Activated naive CD4-positive, alpha-beta T cell treated with anti-CD3 and anti-CD28 coated beads for 36 hours (primary cell): ENCODE data around the gene MAP2K7. TPM values are rescaled to one million over a fixed set of nuclear protein-coding genes. Genes with fewer than 3 reads are reported as not detected.

ENCODE experiments used
- CTCF ChIA-PET: fragments of 350-600 bp; sonication (Branson Sonifier 250); formaldehyde crosslinking; loops from one replicate; lab custom pipeline; 2021; ENCODE audit warnings: antibody characterized with exemption; lab: Charles Lee
- DNase-seq: peaks from one replicate; pipeline ENCODE4 v3.0.0-alpha.2; 2020
- H3K27ac Mint-ChIP-seq: one replicate; pipeline ENCODE4 v1.8.0; 2021; ENCODE audit warnings: mild to moderate bottlenecking, mixed read lengths
- H3K27me3 Mint-ChIP-seq: one replicate; pipeline ENCODE4 v1.8.0; 2021; ENCODE audit warnings: low read depth, mixed read lengths
- H3K36me3 Mint-ChIP-seq: one replicate; pipeline ENCODE4 v1.8.0; 2021; ENCODE audit warnings: low read depth, mixed read lengths
- H3K4me1 Mint-ChIP-seq: one replicate; pipeline ENCODE4 v1.8.0; 2021; ENCODE audit warnings: low read depth, mixed read lengths
- H3K4me3 Mint-ChIP-seq: one replicate; pipeline ENCODE4 v1.8.0; 2021; ENCODE audit warnings: mild to moderate bottlenecking, moderate library complexity, mixed read lengths
- H3K9me3 Mint-ChIP-seq: one replicate; pipeline ENCODE4 v1.8.0; 2021; ENCODE audit warnings: mixed read lengths
- intact Hi-C: fragments of 100-400 bp; cut with micrococcal nuclease; formaldehyde crosslinking; loops from one replicate; pipeline ENCODE4 v1.15.1; 2023
- total RNA-seq, 2 experiments: library from RNA; stranded (reverse); gene quantifications; one replicate each; pipeline ENCODE4 v1.2.3, GENCODE V29; 2021

The MAP2K7 gene
- total RNA-seq, 2 experiments from 2014 or later = 39.1 to 39.8 TPM

- Mint-ChIP-seq H3K36me3 (no peaks in the 10 kb centered on the region), H3K4me1 (peaks cover 9% of the 10 kb centered on the region), H3K9me3 (no peaks in the 10 kb centered on the region), H3K27ac (no peak overlapping the region), H3K4me3 (no peak overlapping the region), H3K27me3 (peaks cover 15% of the 10 kb centered on the region)
- intact Hi-C loops = no loop called here
- CTCF ChIA-PET = interaction anchor here (0.8 kb wide), 1 partner anchor 8 kb away, joined by 4 read pairs; no protein-coding TSS in a partner anchor
- DNase-seq = no peak
These were observed 26.3 kb upstream of the MAP2K7 start for GRCh38 chr19:7877249-7877836.

- H3K36me3 Mint-ChIP-seq = no peaks in the 10 kb centered on the region
- peaks cover 2% of the 10 kb centered on the region for H3K4me1 Mint-ChIP-seq
- peaks cover 7% of the 10 kb centered on the region for H3K27me3 Mint-ChIP-seq
- no peak overlapping the region for H3K4me3 Mint-ChIP-seq
- CTCF ChIA-PET = interaction anchor here (1.0 kb wide), 1 partner anchor 10 kb away, joined by 3 read pairs; no protein-coding TSS in a partner anchor
- H3K9me3 Mint-ChIP-seq = no peaks in the 10 kb centered on the region
- H3K27ac Mint-ChIP-seq = no peak overlapping the region
- intact Hi-C loops = no loop called here
- DNase-seq = no peak
These were observed 24.4 kb upstream of the MAP2K7 start for GRCh38 chr19:7879111-7879807.

GRCh38 chr19:7879836-7880235 is 23.8 kb upstream of the MAP2K7 start:
- intact Hi-C loops = no loop called here
- H3K9me3 Mint-ChIP-seq = no peaks in the 10 kb centered on the region
- no peaks in the 10 kb centered on the region for H3K4me1 Mint-ChIP-seq
- H3K4me3 Mint-ChIP-seq = no peak overlapping the region
- H3K27ac Mint-ChIP-seq = no peak overlapping the region
- H3K36me3 Mint-ChIP-seq = no peaks in the 10 kb centered on the region
- CTCF ChIA-PET = interaction anchor here (1.0 kb wide), 1 partner anchor 10 kb away, joined by 3 read pairs; no protein-coding TSS in a partner anchor
- DNase-seq = no peak
- H3K27me3 Mint-ChIP-seq = peaks cover 3% of the 10 kb centered on the region

GRCh38 chr19:7881910-7882309 is 21.8 kb upstream of the MAP2K7 start:
- Mint-ChIP-seq H3K36me3 (no peaks in the 10 kb centered on the region), H3K27ac (no peak overlapping the region), H3K9me3 (no peaks in the 10 kb centered on the region), H3K4me1 (no peaks in the 10 kb centered on the region), H3K4me3 (no peak overlapping the region), H3K27me3 (no peaks in the 10 kb centered on the region)
- intact Hi-C loops = no loop called here
- DNase-seq = no peak
- CTCF ChIA-PET = no interaction called here

GRCh38 chr19:7883105-7883504 is 20.6 kb upstream of the MAP2K7 start:
- intact Hi-C loops = no loop called here
- no peaks in the 10 kb centered on the region for H3K4me1 Mint-ChIP-seq
- H3K27me3 Mint-ChIP-seq = peaks cover 2% of the 10 kb centered on the region
- CTCF ChIA-PET = interaction anchor here (0.5 to 0.6 kb wide), 2 partner anchors 13 to 17 kb away, joined by 3 to 7 read pairs; no protein-coding TSS in a partner anchor
- H3K36me3 Mint-ChIP-seq = no peaks in the 10 kb centered on the region
- no peak overlapping the region for H3K4me3 Mint-ChIP-seq
- DNase-seq = no peak
- no peaks in the 10 kb centered on the region for H3K9me3 Mint-ChIP-seq
- H3K27ac Mint-ChIP-seq = no peak overlapping the region

GRCh38 chr19:7883796-7884570 is 19.7 kb upstream of the MAP2K7 start:
- H3K27me3 Mint-ChIP-seq = peaks cover 6% of the 10 kb centered on the region
- DNase-seq = no peak
- H3K9me3 Mint-ChIP-seq = no peaks in the 10 kb centered on the region
- H3K27ac Mint-ChIP-seq = no peak overlapping the region
- no peaks in the 10 kb centered on the region for H3K4me1 Mint-ChIP-seq
- CTCF ChIA-PET = interaction anchor here (0.5 kb wide), 1 partner anchor 13 kb away, joined by 3 read pairs; no protein-coding TSS in a partner anchor
- no peaks in the 10 kb centered on the region for H3K36me3 Mint-ChIP-seq
- intact Hi-C loops = no loop called here
- no peak overlapping the region for H3K4me3 Mint-ChIP-seq

- no peak overlapping the region for H3K27ac Mint-ChIP-seq
- H3K9me3 Mint-ChIP-seq = no peaks in the 10 kb centered on the region
- H3K4me1 Mint-ChIP-seq = no peaks in the 10 kb centered on the region
- no peak overlapping the region for H3K4me3 Mint-ChIP-seq
- H3K27me3 Mint-ChIP-seq = peaks cover 13% of the 10 kb centered on the region
- intact Hi-C loops = no loop called here
- CTCF ChIA-PET = interaction anchor here (2.1 kb wide), 1 partner anchor 18 kb away, joined by 5 read pairs; the partner anchor contains the start of gene MAP2K7
- H3K36me3 Mint-ChIP-seq = no peaks in the 10 kb centered on the region
- DNase-seq = no peak
These were observed 17.9 kb upstream of the MAP2K7 start for GRCh38 chr19:7885818-7886217.

GRCh38 chr19:7887408-7888144 is 16.1 kb upstream of the MAP2K7 start:
- CTCF ChIA-PET = interaction anchor here (1.1 to 2.1 kb wide), 2 partner anchors 12 to 16 kb away, joined by 3 to 5 read pairs; partner anchors contain the start of gene MAP2K7
- intact Hi-C loops = no loop called here
- H3K27ac Mint-ChIP-seq = no peak overlapping the region

GRCh38 chr19:7888145-7888825 is 15.4 kb upstream of the MAP2K7 start, which contains the start of gene LRRC8E:
LRRC8E (plus strand) TSS chr19:7888510; CDS start chr19:7895604, 7,094 bp downstream.
- DNase-seq = peak; percentile 50
- Mint-ChIP-seq H3K36me3 (no peaks in the 10 kb centered on the region), H3K9me3 (no peaks in the 10 kb centered on the region), H3K4me1 (no peaks in the 10 kb centered on the region), H3K4me3 (no peak within 1 kb of the TSS), H3K27ac (no peak within 1 kb of the TSS), H3K27me3 (peaks cover 16% of the 10 kb centered on the region)
- CTCF ChIA-PET = interaction anchor here (0.6 to 1.1 kb wide), 2 partner anchors 13 to 32 kb away, joined by 3 read pairs; no protein-coding TSS in a partner anchor
- intact Hi-C loops = no loop called here

More at GRCh38 chr19:7887408-7888144, 16.1 kb upstream of the MAP2K7 start:
- peaks cover 16% of the 10 kb centered on the region for H3K27me3 Mint-ChIP-seq
- H3K36me3 Mint-ChIP-seq = no peaks in the 10 kb centered on the region
- no peak for DNase-seq
- no peaks in the 10 kb centered on the region for H3K9me3 Mint-ChIP-seq
- no peak overlapping the region for H3K4me3 Mint-ChIP-seq
- no peaks in the 10 kb centered on the region for H3K4me1 Mint-ChIP-seq

- Mint-ChIP-seq H3K4me3 (no peak overlapping the region), H3K27ac (no peak overlapping the region), H3K36me3 (no peaks in the 10 kb centered on the region), H3K27me3 (peaks cover 17% of the 10 kb centered on the region), H3K9me3 (no peaks in the 10 kb centered on the region), H3K4me1 (no peaks in the 10 kb centered on the region)
- CTCF ChIA-PET = interaction anchor here (0.6 to 1.1 kb wide), 2 partner anchors 13 to 31 kb away, joined by 3 read pairs; no protein-coding TSS in a partner anchor
- intact Hi-C loops = no loop called here
- no peak for DNase-seq
These were observed 14.9 kb upstream of the MAP2K7 start for GRCh38 chr19:7888826-7889217.
